ENCODE data around the gene MOB2.

- TF ChIP-seq ELF4 (IDR thresholded peaks at IDR 0.05) (no peak), ZNF384 (IDR thresholded peaks at IDR 0.05) (no peak), SP1 (IDR thresholded peaks at IDR 0.05) (no peak), FOXK2 (IDR thresholded peaks at IDR 0.05) (no peak), BHLHE40 (IDR thresholded peaks at IDR 0.05; ENCODE audit: borderline replicate concordance) (no peak), FOXA1 (IDR thresholded peaks at IDR 0.05) (no peak), ARNT (IDR thresholded peaks at IDR 0.05) (no peak), PKNOX1 (IDR thresholded peaks at IDR 0.05) (no peak), FOXM1 (IDR thresholded peaks at IDR 0.05; ENCODE audit: borderline replicate concordance) (no peak), HDGF (IDR thresholded peaks at IDR 0.05; ENCODE audit: borderline replicate concordance) (no peak), SUZ12 (IDR thresholded peaks at IDR 0.05) (no peak), TARDBP (IDR thresholded peaks at IDR 0.05) (no peak), NFRKB (IDR thresholded peaks at IDR 0.05) (no peak)
These were observed 48.1 kb upstream of the MOB2 start for GRCh38 chr11:1534682-1535081.

All from HEK293T (cell line).